Adrenal gland (tissue), 12 donors: ENCODE results near the gene ARPP21. TPM values are rescaled to one million over a fixed set of nuclear protein-coding genes. Genes with fewer than 3 reads are reported as not detected.

Source experiments
- DNase-seq, 7 donors: peaks; one replicate each; pipeline ENCODE4 v3.0.0-alpha.2; 2019 to 2020
- H3K27ac ChIP-seq, 5 donors: fragments of 200-600 bp; sonication (generic) in 4 of 5; 1 replicate in 3 of 5; 2 replicates in 2 of 5; pipeline versions ENCODE4 v1.5.1 to v1.8.0; 2016 to 2020; ENCODE audit warnings: mild to moderate bottlenecking in 1 of 5
- H3K27me3 ChIP-seq: fragments of 200-600 bp; 2 replicates; pipeline ENCODE4 v1.8.0; 2021
- H3K36me3 ChIP-seq, 2 donors: fragments of 200-600 bp; replicated peaks in 1 of 2; 1 replicate in 1 of 2; 2 replicates in 1 of 2; pipeline versions ENCODE4 v1.5.1 to v1.8.0; 2018 to 2022
- H3K4me1 ChIP-seq, 2 donors: fragments of 200-600 bp; replicated peaks in 1 of 2; 1 replicate in 1 of 2; 2 replicates in 1 of 2; pipeline versions ENCODE4 v1.5.1 to v1.8.0; 2018 to 2021
- H3K4me3 ChIP-seq, 4 donors: fragments of 200-600 bp; sonication (generic) in 3 of 4; one replicate each; pipeline ENCODE4 v1.5.1; 2016 to 2018
- H3K9me3 ChIP-seq, 3 donors: fragments of 200-600 bp; sonication (generic) in 1 of 3; replicated peaks in 1 of 3; 1 replicate in 2 of 3; 2 replicates in 1 of 3; pipeline versions ENCODE4 v1.5.1 to v1.8.0; 2016 to 2021
- POLR2A ChIP-seq, 2 donors: fragments of 450-650 bp; IDR thresholded peaks; one replicate each; pipeline ENCODE4 v1.6.1; 2017; ENCODE audit warnings: antibody characterized with exemption in 2 of 2, mild to moderate bottlenecking in 2 of 2, moderate library complexity in 1 of 2
- WGBS, 4 donors: extraction: QIAGEN DNeasy Blood & Tissue Kit in 2 of 4; methylation state at CpG; one replicate each; pipeline versions ENCODE4 v1.1.5 to v1.1.7; 2013 to 2017; 5-methylcytosine and 5-hydroxymethylcytosine counted together
- intact Hi-C, 2 donors: fragments of 100-400 bp; cut with DNase I; formaldehyde crosslinking; loops; one replicate each; pipeline versions ENCODE4 v1.14.1 to v1.15.0; 2022 to 2023
- polyA plus RNA-seq, 3 donors: library from polyadenylated mRNA; stranded (reverse); fragments of 200-250 nt in 2 of 3; fragments of 350-450 nt in 1 of 3; fragmentation: Illumina TruSeq in 1 of 3; extraction: RNeasy Lipid Tissue Mini Kit (QIAGEN cat#74804) in 1 of 3; gene quantifications; one replicate each; pipeline ENCODE4 v1.2.3, GENCODE V29; 2013 to 2014
- total RNA-seq, 9 donors: library from RNA; depleted of rRNA in 4 of 9; stranded (reverse); fragments of >200 nt in 4 of 9; fragments of 120-200 nt in 1 of 9; fragmentation: NEBNext Ultra II Directional in 1 of 9; extraction: Animal tissue kit (Norgen Biotek cat#: 25700) in 1 of 9; gene quantifications; one replicate each; pipeline versions ENCODE4 v1.1.0 to v1.2.4, GENCODE V29; 2013 to 2023
- TF ChIP-seq, protein P1 (sequence below), 6 experiments: fragments of 450-650 bp in 4 of 6; fragments of 200-600 bp in 2 of 6; sonication (generic) in 1 of 6; IDR thresholded peaks; 1 replicate in 5 of 6; 2 replicates in 1 of 6; pipeline versions ENCODE4 v1.5.1 to v1.8.0; 2016 to 2021; ENCODE audit warnings: antibody characterized with exemption in 6 of 6, mild to moderate bottlenecking in 2 of 6, moderate library complexity in 1 of 6
- donor health status: healthy with polysubstance abuse.
- donor health status: Bipolar disorder and iron deficiency.
- donor health status: DM: yes; HTN: yes; CAD: no.
- donor health status: DM: no; HTN: no; CAD: no.
- donor health status: DM: no; HTN: no; CAD: no.
- donor health status: DM: yes; HTN: yes; CAD: no.

ARPP21 gene
- total and polyA plus RNA-seq, 12 donors = 0.32 to 0.79 (median 0.72) TPM; not detected in 9

DNA sequence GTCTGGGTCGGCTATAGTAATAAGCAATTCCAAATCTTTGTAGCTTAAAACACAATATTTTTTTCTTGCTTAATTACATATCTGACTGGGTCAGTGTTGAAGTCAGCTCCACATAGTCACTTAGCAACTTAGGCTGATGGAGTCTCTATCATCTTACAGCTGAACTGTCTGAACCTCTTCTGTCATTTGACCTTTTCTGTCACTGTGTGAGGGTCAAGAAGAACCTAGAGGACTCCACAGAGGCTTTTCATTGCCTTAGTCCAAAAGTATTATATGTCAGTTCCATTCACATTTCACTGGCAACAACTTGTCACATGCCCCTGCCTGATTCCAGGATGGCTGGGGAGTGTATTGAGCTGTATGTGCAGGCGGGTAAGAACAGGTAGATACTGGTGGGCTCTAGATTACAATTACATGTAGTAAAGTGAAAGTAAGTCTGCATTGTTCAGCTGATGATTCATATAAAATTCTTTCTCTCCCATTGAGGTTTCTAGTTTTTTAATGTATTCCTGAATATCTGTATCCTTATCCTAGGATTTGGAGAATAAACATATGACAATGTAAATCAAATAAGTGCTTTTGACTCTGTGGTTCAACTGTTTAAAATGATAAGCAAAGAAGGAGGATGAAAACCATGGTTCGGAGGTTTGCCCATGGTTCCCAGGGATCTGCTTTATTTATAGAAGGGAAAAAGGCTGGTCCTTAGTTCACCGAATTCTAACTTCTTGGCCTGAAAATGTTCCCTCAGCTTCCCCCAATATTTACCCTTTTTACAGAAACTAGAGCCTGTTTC is 5.8 kb upstream of the ARPP21 start:
- WGBS, 4 donors = 63 to 76% (median 75%) methylated on average over 4 of the region's 4 CpGs
- TF ChIP-seq POLR2A (IDR thresholded peaks at IDR 0.05) = no peak
- TF ChIP-seq, protein P1, sequence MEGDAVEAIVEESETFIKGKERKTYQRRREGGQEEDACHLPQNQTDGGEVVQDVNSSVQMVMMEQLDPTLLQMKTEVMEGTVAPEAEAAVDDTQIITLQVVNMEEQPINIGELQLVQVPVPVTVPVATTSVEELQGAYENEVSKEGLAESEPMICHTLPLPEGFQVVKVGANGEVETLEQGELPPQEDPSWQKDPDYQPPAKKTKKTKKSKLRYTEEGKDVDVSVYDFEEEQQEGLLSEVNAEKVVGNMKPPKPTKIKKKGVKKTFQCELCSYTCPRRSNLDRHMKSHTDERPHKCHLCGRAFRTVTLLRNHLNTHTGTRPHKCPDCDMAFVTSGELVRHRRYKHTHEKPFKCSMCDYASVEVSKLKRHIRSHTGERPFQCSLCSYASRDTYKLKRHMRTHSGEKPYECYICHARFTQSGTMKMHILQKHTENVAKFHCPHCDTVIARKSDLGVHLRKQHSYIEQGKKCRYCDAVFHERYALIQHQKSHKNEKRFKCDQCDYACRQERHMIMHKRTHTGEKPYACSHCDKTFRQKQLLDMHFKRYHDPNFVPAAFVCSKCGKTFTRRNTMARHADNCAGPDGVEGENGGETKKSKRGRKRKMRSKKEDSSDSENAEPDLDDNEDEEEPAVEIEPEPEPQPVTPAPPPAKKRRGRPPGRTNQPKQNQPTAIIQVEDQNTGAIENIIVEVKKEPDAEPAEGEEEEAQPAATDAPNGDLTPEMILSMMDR (IDR thresholded peaks at IDR 0.05) = no peak
- DNase-seq = no peak
- H3K9me3 ChIP-seq = no peaks in the 10 kb centered on the region
- no peaks in the 10 kb centered on the region for H3K4me1 ChIP-seq
- intact Hi-C loops = no loop called here
- no peaks in the 10 kb centered on the region for H3K36me3 ChIP-seq
- H3K4me3 ChIP-seq = no peak overlapping the region
- H3K27ac ChIP-seq = no peak overlapping the region
- H3K27me3 ChIP-seq = peaks cover 4% of the 10 kb centered on the region

DNA sequence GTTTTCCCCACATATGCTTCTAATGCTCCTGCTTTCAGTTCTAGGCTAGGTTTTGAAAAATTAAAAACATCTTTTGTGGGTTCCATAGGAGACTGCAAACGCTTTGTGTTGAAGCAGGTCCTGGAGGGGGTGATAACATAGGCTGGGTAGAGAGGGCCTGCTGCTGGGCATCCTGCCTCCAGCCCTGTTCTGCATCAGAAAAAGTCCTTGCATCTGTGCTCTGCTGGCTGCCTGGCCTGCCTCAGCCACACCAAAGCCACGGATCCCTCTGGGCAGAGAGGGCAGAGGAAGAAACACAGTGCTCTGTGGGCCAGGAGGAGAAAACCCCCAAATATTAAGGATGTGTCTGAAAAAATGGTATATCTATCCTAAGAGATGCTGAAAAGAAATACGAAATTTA is 3.9 kb upstream of the ARPP21 start:
- Histone ChIP-seq H3K4me1 (peaks cover 0 to 6% of the 10 kb centered on the region in 2 donors), H3K36me3 (no peaks in the 10 kb centered on the region), H3K9me3 (no peaks in the 10 kb centered on the region), H3K27me3 (peaks cover 21% of the 10 kb centered on the region), H3K4me3 (no peak overlapping the region), H3K27ac (no peak overlapping the region)
- WGBS, 4 donors = 58 to 80% (median 72%) methylated on average over 3 of the region's 3 CpGs
- TF ChIP-seq POLR2A (IDR thresholded peaks at IDR 0.05) = no peak
- no peak for DNase-seq
- intact Hi-C loops = no loop called here

DNA sequence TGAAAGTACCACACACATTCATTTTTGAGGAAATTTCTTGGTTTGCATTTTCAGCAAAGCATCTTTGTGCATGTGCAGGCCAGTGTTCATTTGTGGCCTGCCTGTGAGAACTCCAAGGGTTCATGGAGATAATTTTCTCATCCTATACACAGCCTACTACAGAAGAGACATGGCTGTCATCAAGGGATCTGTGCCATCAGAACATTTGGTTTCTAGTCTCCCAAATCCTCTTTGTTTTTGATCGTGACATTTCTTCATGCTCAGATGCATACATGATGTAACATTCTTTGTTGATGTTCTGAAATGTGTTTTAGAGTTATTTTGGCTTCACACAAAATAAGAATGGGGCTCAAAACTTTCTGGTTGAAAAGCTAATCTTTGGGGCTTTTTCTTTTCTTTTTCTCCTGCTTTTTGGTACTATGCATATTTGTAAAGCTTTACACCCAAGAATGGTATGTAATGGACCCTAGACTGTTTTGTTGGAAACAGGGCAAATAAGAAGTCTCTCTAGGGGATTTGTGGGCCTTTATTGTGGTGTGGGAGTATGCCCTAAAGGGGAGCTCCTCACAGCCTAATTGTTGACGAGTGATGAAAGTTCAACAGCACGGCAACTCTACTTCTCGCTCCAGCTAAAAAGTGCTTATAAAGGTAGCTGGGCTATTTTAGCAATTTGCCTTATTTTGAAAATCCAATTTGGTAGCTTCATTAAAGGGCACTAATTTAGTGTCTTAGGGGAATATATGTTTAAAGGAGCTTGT is 3.2 kb upstream of the ARPP21 start:
- Histone ChIP-seq H3K4me3 (no peak overlapping the region), H3K36me3 (no peaks in the 10 kb centered on the region), H3K9me3 (no peaks in the 10 kb centered on the region), H3K27ac (no peak overlapping the region), H3K27me3 (peaks cover 21% of the 10 kb centered on the region), H3K4me1 (peaks cover 0 to 6% of the 10 kb centered on the region in 2 donors)
- DNase-seq = no peak
- WGBS, 4 donors = 79 to 93% (median 89%) methylated on average over 4 of the region's 4 CpGs
- intact Hi-C loops = no loop called here
- TF ChIP-seq POLR2A (IDR thresholded peaks at IDR 0.05) = no peak
- TF ChIP-seq, protein P1 (IDR thresholded peaks at IDR 0.05) = no peak

DNA sequence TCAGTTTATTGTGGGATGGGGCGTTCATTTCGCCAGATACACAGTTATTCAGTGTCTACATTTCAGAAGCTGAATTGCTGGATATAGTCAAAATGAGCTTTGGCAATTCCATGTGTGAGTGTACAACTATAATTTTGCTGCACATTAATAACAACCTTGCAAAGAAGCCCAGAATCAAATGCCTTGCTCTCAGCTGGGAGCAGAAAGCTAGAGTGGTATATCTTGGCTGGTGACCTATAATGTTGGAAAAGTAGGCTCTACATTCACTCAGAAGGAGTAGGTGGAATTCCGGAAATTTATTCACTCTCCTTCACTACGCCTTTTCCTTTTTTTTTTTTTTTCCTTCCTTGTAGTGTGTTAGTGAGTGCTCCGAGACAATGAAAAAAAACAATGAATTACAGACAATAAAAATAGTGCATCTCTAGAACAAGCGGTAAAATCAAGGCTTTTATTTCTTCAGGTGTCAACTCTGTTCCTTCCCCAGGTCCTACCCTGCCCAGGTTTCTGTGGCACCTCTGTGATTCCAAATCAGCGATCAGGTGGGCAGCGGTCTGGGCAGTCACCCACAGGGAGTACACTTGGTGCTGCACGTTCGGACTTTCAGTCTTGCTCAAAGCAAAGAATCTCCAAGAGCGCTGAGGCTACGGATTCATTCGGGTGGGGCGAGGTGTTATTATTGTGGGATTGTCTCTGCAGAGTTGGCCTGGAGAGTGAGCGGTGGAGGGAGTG is 910 bp upstream of the ARPP21 start:
- TF ChIP-seq, protein P1 (IDR thresholded peaks at IDR 0.05) = no peak
- no peak for TF ChIP-seq POLR2A (IDR thresholded peaks at IDR 0.05)
- Histone ChIP-seq H3K27me3 (peaks cover 24% of the 10 kb centered on the region), H3K36me3 (no peaks in the 10 kb centered on the region), H3K27ac (no peak overlapping the region), H3K4me1 (peaks cover 0 to 6% of the 10 kb centered on the region in 2 donors), H3K4me3 (no peak overlapping the region), H3K9me3 (no peaks in the 10 kb centered on the region)
- DNase-seq = no peak
- intact Hi-C loops = no loop called here
- WGBS, 4 donors = 71 to 84% (median 76%) methylated on average over 15 of the region's 15 CpGs
